ENCODE results near the gene LIMS3.
"Not testable (repeated sequence)": the region's sequence is repeated elsewhere in the genome, so short reads cannot be mapped to it uniquely, and the experiment has no call there.

Gene LIMS3

GRCh38 chr2:109898462-109899336 lies at the start of gene LIMS3:
Gene LIMS3, plus strand, starts transcription at chr2:109898688. Its CDS starts 41 bp downstream, at chr2:109898729.
- DNase-seq = not testable (repeated sequence)

- DNase-seq = not testable (repeated sequence)
Observed at GRCh38 chr2:109871129-109871751, 27.2 kb upstream of the LIMS3 start.

- DNase-seq = not testable (repeated sequence)
Observed at GRCh38 chr2:109876625-109877024, 21.9 kb upstream of the LIMS3 start.

GRCh38 chr2:109882112-109882511 lies 16.4 kb upstream of the LIMS3 start:
- DNase-seq = not testable (repeated sequence)

GRCh38 chr2:109888414-109888813 lies 10.1 kb upstream of the LIMS3 start:
- DNase-seq = not testable (repeated sequence)

- not testable (repeated sequence) for DNase-seq
Observed at GRCh38 chr2:109889909-109890308, 8.6 kb upstream of the LIMS3 start.

GRCh38 chr2:109891024-109891423 lies 7.5 kb upstream of the LIMS3 start:
- not testable (repeated sequence) for DNase-seq

- not testable (repeated sequence) for DNase-seq
Observed at GRCh38 chr2:109893736-109894135, 4.8 kb upstream of the LIMS3 start.

- DNase-seq = not testable (repeated sequence)
Observed at GRCh38 chr2:109894141-109894540, 4.3 kb upstream of the LIMS3 start.

GRCh38 chr2:109895090-109895869 lies 3.2 kb upstream of the LIMS3 start:
- not testable (repeated sequence) for DNase-seq

GRCh38 chr2:109896212-109896611 lies 2.3 kb upstream of the LIMS3 start:
- not testable (repeated sequence) for DNase-seq

- DNase-seq = not testable (repeated sequence)
Observed at GRCh38 chr2:109897769-109898461, 573 bp upstream of the LIMS3 start.

- not testable (repeated sequence) for DNase-seq
Observed at GRCh38 chr2:109905796-109906195, 7.3 kb downstream of the LIMS3 start.

- not testable (repeated sequence) for DNase-seq
Observed at GRCh38 chr2:109908626-109909025, 10.1 kb downstream of the LIMS3 start.

GRCh38 chr2:109910789-109911188 lies 12.3 kb downstream of the LIMS3 start:
- not testable (repeated sequence) for DNase-seq

- not testable (repeated sequence) for DNase-seq
Observed at GRCh38 chr2:109913911-109914310, 15.4 kb downstream of the LIMS3 start.

- not testable (repeated sequence) for DNase-seq
Observed at GRCh38 chr2:109914552-109914951, 16.1 kb downstream of the LIMS3 start.

- DNase-seq = not testable (repeated sequence)
Observed at GRCh38 chr2:109915830-109916229, 17.3 kb downstream of the LIMS3 start.

GRCh38 chr2:109920162-109920561 lies 21.7 kb downstream of the LIMS3 start:
- not testable (repeated sequence) for DNase-seq

GRCh38 chr2:109921543-109922384 lies 23.3 kb downstream of the LIMS3 start:
- DNase-seq = not testable (repeated sequence)

GRCh38 chr2:109924481-109924880 lies 26.0 kb downstream of the LIMS3 start:
- DNase-seq = not testable (repeated sequence)
